H9 (cell line): Measurements from ENCODE around the gene LRRN3. TPM values are rescaled to one million over a fixed set of nuclear protein-coding genes. Genes with fewer than 3 reads are reported as not detected.

Experiments used
- DNase-seq: peaks from one replicate; pipeline ENCODE4 v3.0.0-alpha.2; 2017
- H2AFZ ChIP-seq: one replicate; pipeline ENCODE4 v1.6.1; 2013; ENCODE audit warnings: mild to moderate bottlenecking, low read length, control low read depth, moderate library complexity
- H2AK5ac ChIP-seq: 2 replicates; pipeline ENCODE4 v1.6.1; 2013; ENCODE audit warnings: low read length, control low read depth, mixed read lengths; ENCODE audit not compliant: insufficient read length
- H2BK120ac ChIP-seq: one replicate; pipeline ENCODE4 v1.6.1; 2013; ENCODE audit warnings: low read depth, mild to moderate bottlenecking, low read length, control low read depth, inconsistent platforms; ENCODE audit not compliant: poor library complexity, severe bottlenecking
- H2BK12ac ChIP-seq: 2 replicates; pipeline ENCODE4 v1.6.1; 2013; ENCODE audit warnings: low read length, control low read depth, mixed read lengths, low read depth; ENCODE audit not compliant: insufficient read length
- H2BK15ac ChIP-seq: 2 replicates; pipeline ENCODE4 v1.6.1; 2013; ENCODE audit warnings: low read depth, low read length, control low read depth
- H2BK20ac ChIP-seq: one replicate; pipeline ENCODE4 v1.6.1; 2013; ENCODE audit warnings: low read depth, mild to moderate bottlenecking, low read length, control low read depth, inconsistent platforms; ENCODE audit not compliant: poor library complexity, severe bottlenecking
- H2BK5ac ChIP-seq: 2 replicates; pipeline ENCODE4 v1.6.1; 2013; ENCODE audit warnings: low read length, control low read depth, mixed read lengths; ENCODE audit not compliant: insufficient read length
- H3K14ac ChIP-seq: 2 replicates; pipeline ENCODE4 v1.6.1; 2013; ENCODE audit warnings: low read length, control low read depth; ENCODE audit not compliant: insufficient read depth
- H3K18ac ChIP-seq: 2 replicates; pipeline ENCODE4 v1.6.1; 2013; ENCODE audit warnings: low read depth, mild to moderate bottlenecking, mixed read lengths, low read length, control low read depth; ENCODE audit not compliant: insufficient read length
- H3K23ac ChIP-seq: 2 replicates; pipeline ENCODE4 v1.6.1; 2013; ENCODE audit warnings: low read length, control low read depth, mixed read lengths, low read depth; ENCODE audit not compliant: insufficient read length
- H3K23me2 ChIP-seq: 2 replicates; pipeline ENCODE4 v1.6.1; 2013; ENCODE audit warnings: low read depth, mild to moderate bottlenecking, mixed read lengths, low read length, control low read depth; ENCODE audit not compliant: insufficient read length, poor library complexity, severe bottlenecking
- H3K27ac ChIP-seq: 2 replicates; pipeline ENCODE4 v1.5.1; 2013; ENCODE audit warnings: low read length, control low read depth, mixed read lengths, low read depth; ENCODE audit not compliant: insufficient read length
- H3K27me3 ChIP-seq: 2 replicates; pipeline ENCODE4 v1.6.1; 2013; ENCODE audit warnings: low read length, control low read depth, inconsistent platforms; ENCODE audit not compliant: insufficient read depth
- H3K4ac ChIP-seq: 2 replicates; pipeline ENCODE4 v1.6.1; 2013; ENCODE audit warnings: low read depth, mild to moderate bottlenecking, control low read depth, inconsistent platforms, low read length, moderate library complexity
- H3K4me1 ChIP-seq: 2 replicates; pipeline ENCODE4 v1.6.1; 2013; ENCODE audit warnings: low read length, control low read depth, inconsistent platforms; ENCODE audit not compliant: insufficient read depth
- H3K4me2 ChIP-seq: 2 replicates; pipeline ENCODE4 v1.6.1; 2013; ENCODE audit warnings: low read length, control low read depth, mixed read lengths; ENCODE audit not compliant: insufficient read length, insufficient read depth
- H3K56ac ChIP-seq: 2 replicates; pipeline ENCODE4 v1.6.1; 2013; ENCODE audit warnings: low read depth, mild to moderate bottlenecking, mixed read lengths, low read length, control low read depth; ENCODE audit not compliant: insufficient read length
- H3K79me1 ChIP-seq: 2 replicates; pipeline ENCODE4 v1.6.1; 2013; ENCODE audit warnings: low read depth, mild to moderate bottlenecking, moderate library complexity, low read length, control low read depth, inconsistent platforms; ENCODE audit not compliant: insufficient read depth, poor library complexity, severe bottlenecking
- H3K79me2 ChIP-seq: 2 replicates; pipeline ENCODE4 v1.6.1; 2013; ENCODE audit warnings: low read length, control low read depth, inconsistent platforms; ENCODE audit not compliant: insufficient read depth
- H3K9ac ChIP-seq: 2 replicates; pipeline ENCODE4 v1.6.1; 2013; ENCODE audit warnings: low read length, control low read depth, mixed read lengths; ENCODE audit not compliant: insufficient read length; ENCODE audit errors: extremely low read depth
- H3K9me3 ChIP-seq: one replicate; pipeline ENCODE4 v1.6.1; 2013; ENCODE audit warnings: low read depth, low read length, inconsistent platforms; ENCODE audit not compliant: control insufficient read depth
- H3T11ph ChIP-seq: one replicate; pipeline ENCODE4 v1.6.1; 2013; ENCODE audit warnings: mild to moderate bottlenecking, low read length, control low read depth, inconsistent platforms
- H4K20me1 ChIP-seq: one replicate; pipeline ENCODE4 v1.6.1; 2013; ENCODE audit not compliant: control insufficient read depth, insufficient read length, insufficient read depth
- H4K5ac ChIP-seq: 2 replicates; pipeline ENCODE4 v1.6.1; 2013; ENCODE audit warnings: low read depth, mild to moderate bottlenecking, mixed read lengths, low read length, control low read depth; ENCODE audit not compliant: insufficient read length
- H4K8ac ChIP-seq: replicated peaks from 2 replicates; pipeline ENCODE4 v1.6.1; 2013; ENCODE audit warnings: low read length, control low read depth, mixed read lengths, low read depth; ENCODE audit not compliant: insufficient read length
- H4K91ac ChIP-seq: 2 replicates; pipeline ENCODE4 v1.6.1; 2013; ENCODE audit warnings: low read depth, mild to moderate bottlenecking, moderate library complexity, mixed read lengths, low read length, control low read depth; ENCODE audit not compliant: insufficient read length
- H3K27ac Mint-ChIP-seq, 3 experiments: 2 replicates in 2 of 3; 3 replicates in 1 of 3; pipeline ENCODE4 v1.8.0; 2020 to 2021; ENCODE audit warnings: mixed read lengths in 3 of 3, mild to moderate bottlenecking in 1 of 3, moderate library complexity in 1 of 3
- H3K27me3 Mint-ChIP-seq: 2 replicates; pipeline ENCODE4 v1.8.0; 2021; ENCODE audit warnings: low read depth, mild to moderate bottlenecking, moderate library complexity, mixed read lengths
- H3K36me3 Mint-ChIP-seq, 3 experiments: 2 replicates in 2 of 3; 3 replicates in 1 of 3; pipeline ENCODE4 v1.8.0; 2020 to 2021; ENCODE audit warnings: low read depth in 3 of 3, mixed read lengths in 3 of 3; ENCODE audit not compliant: insufficient read depth in 1 of 3
- H3K4me1 Mint-ChIP-seq, 2 experiments: 2 replicates each; pipeline ENCODE4 v1.8.0; 2020; ENCODE audit warnings: mixed read lengths in 2 of 2
- H3K4me3 Mint-ChIP-seq, 2 experiments: 2 replicates in 1 of 2; 3 replicates in 1 of 2; pipeline ENCODE4 v1.8.0; 2020 to 2021; ENCODE audit warnings: mild to moderate bottlenecking in 2 of 2, mixed read lengths in 2 of 2, moderate library complexity in 1 of 2
- H3K9me3 Mint-ChIP-seq, 2 experiments: 2 replicates in 1 of 2; 3 replicates in 1 of 2; pipeline ENCODE4 v1.8.0; 2020; ENCODE audit warnings: mild to moderate bottlenecking in 2 of 2, mixed read lengths in 2 of 2, moderate library complexity in 1 of 2
- WGBS: extraction: QIAGEN DNeasy Blood & Tissue Kit; methylation state at CpG from one replicate; pipeline ENCODE4 v1.1.7; 2013; ENCODE audit warnings: missing lambda C conversion rate, low lambda C conversion rate, mixed read lengths; ENCODE audit not compliant: insufficient read length; ENCODE audit errors: extremely low coverage; 5-methylcytosine and 5-hydroxymethylcytosine counted together
- total RNA-seq: library from RNA; stranded (reverse); gene quantifications from 2 replicates; pipeline ENCODE4 v1.2.1, GENCODE V29; 2021
- TF ChIP-seq, protein P1 (sequence below): fragments of 200-600 bp; sonication (generic); conservative IDR thresholded peaks from 3 replicates; pipeline ENCODE4 v1.8.0; 2021; ENCODE audit warnings: antibody characterized with exemption, mild to moderate bottlenecking

Gene LRRN3
- total RNA-seq, 1 experiment from 2014 or later = 0.77 TPM

- no peaks in the 10 kb centered on the region for H3K79me1 ChIP-seq
- H3K9me3 ChIP-seq = no peaks in the 10 kb centered on the region
- no peak overlapping the region for H4K8ac ChIP-seq
- no peaks in the 10 kb centered on the region for H3K23me2 ChIP-seq
- H3K9ac ChIP-seq = no peak overlapping the region
- Mint-ChIP-seq H3K27me3 (no peaks in the 10 kb centered on the region), H3K36me3 (no peaks in the 10 kb centered on the region), H3K9me3 (no peaks in the 10 kb centered on the region), H3K27ac (no peak overlapping the region), H3K4me3 (no peak overlapping the region), H3K4me1 (no peaks in the 10 kb centered on the region)
- no peak overlapping the region for H4K5ac ChIP-seq
- no peaks in the 10 kb centered on the region for H4K20me1 ChIP-seq
- H3K18ac ChIP-seq = no peak overlapping the region
- H3K4me2 ChIP-seq = no peak overlapping the region
- H2BK5ac ChIP-seq = no peak overlapping the region
- H3K4me1 ChIP-seq = no peaks in the 10 kb centered on the region
- H2AFZ ChIP-seq = no peak overlapping the region
- H2AK5ac ChIP-seq = no peak overlapping the region
- H2BK15ac ChIP-seq = no peak overlapping the region
- TF ChIP-seq, protein P1, sequence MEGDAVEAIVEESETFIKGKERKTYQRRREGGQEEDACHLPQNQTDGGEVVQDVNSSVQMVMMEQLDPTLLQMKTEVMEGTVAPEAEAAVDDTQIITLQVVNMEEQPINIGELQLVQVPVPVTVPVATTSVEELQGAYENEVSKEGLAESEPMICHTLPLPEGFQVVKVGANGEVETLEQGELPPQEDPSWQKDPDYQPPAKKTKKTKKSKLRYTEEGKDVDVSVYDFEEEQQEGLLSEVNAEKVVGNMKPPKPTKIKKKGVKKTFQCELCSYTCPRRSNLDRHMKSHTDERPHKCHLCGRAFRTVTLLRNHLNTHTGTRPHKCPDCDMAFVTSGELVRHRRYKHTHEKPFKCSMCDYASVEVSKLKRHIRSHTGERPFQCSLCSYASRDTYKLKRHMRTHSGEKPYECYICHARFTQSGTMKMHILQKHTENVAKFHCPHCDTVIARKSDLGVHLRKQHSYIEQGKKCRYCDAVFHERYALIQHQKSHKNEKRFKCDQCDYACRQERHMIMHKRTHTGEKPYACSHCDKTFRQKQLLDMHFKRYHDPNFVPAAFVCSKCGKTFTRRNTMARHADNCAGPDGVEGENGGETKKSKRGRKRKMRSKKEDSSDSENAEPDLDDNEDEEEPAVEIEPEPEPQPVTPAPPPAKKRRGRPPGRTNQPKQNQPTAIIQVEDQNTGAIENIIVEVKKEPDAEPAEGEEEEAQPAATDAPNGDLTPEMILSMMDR = no peak
- H3K27ac ChIP-seq = no peak overlapping the region
- no peak overlapping the region for H2BK12ac ChIP-seq
- H4K91ac ChIP-seq = no peak overlapping the region
- no peaks in the 10 kb centered on the region for H3K27me3 ChIP-seq
- WGBS = no CpG with 5 or more reads among the region's 2 CpGs
- H3T11ph ChIP-seq = no peak overlapping the region
- H2BK120ac ChIP-seq = no peak overlapping the region
- no peaks in the 10 kb centered on the region for H3K79me2 ChIP-seq
- no peak overlapping the region for H3K56ac ChIP-seq
- DNase-seq = no peak
- no peak overlapping the region for H3K23ac ChIP-seq
- H2BK20ac ChIP-seq = no peak overlapping the region
- H3K4ac ChIP-seq = no peak overlapping the region
- H3K14ac ChIP-seq = no peak overlapping the region
These were observed 21.5 kb downstream of the LRRN3 start for GRCh38 chr7:111112439-111112838.
